Sigmoid colon (tissue), 4 donors: ENCODE results near the gene VASP.

Experiments
- CTCF ChIP-seq, 4 experiments: fragments of 450-650 bp in 3 of 4; fragments of 200-600 bp in 1 of 4; IDR thresholded peaks; one replicate each; pipeline ENCODE4 v1.5.1; 2016 to 2019; ENCODE audit warnings: antibody characterized with exemption in 4 of 4, mild to moderate bottlenecking in 3 of 4, moderate library complexity in 2 of 4
- EP300 ChIP-seq, 4 donors: sonication (generic); formaldehyde crosslinking; IDR thresholded peaks; one replicate each; pipeline ENCODE4 v1.6.1; 2017; ENCODE audit warnings: antibody characterized with exemption in 4 of 4
- POLR2A ChIP-seq, 2 donors: fragments of 450-650 bp; IDR thresholded peaks; one replicate each; pipeline ENCODE4 v1.6.1; 2016; ENCODE audit warnings: antibody characterized with exemption in 2 of 2, mild to moderate bottlenecking in 2 of 2, moderate library complexity in 2 of 2
- POLR2AphosphoS5 ChIP-seq, 4 donors: sonication (generic); formaldehyde crosslinking; IDR thresholded peaks; one replicate each; pipeline ENCODE4 v1.6.1; 2017; ENCODE audit warnings: antibody characterized with exemption in 4 of 4

- TF ChIP-seq CTCF (IDR thresholded peaks at IDR 0.05) (no peak), POLR2A (IDR thresholded peaks at IDR 0.05) (no peak), EP300 (IDR thresholded peaks at IDR 0.05) (no peak), POLR2AphosphoS5 (IDR thresholded peaks at IDR 0.05) (no peak)
Observed at GRCh38 chr19:45471111-45471930, 36.0 kb upstream of the VASP start.
